H1 (cell line): Measurements from ENCODE around the gene ACCSL. TPM values are rescaled to one million over a fixed set of nuclear protein-coding genes. Genes with fewer than 3 reads are reported as not detected.

Experiments used
- GABPA ChIP-seq: IDR thresholded peaks from 2 replicates; pipeline ENCODE4 v1.6.1; 2011; ENCODE audit warnings: mild to moderate bottlenecking, low read length, moderate library complexity, borderline replicate concordance; ENCODE audit not compliant: insufficient read depth
- NRF1 ChIP-seq: IDR thresholded peaks from 2 replicates; pipeline ENCODE4 v1.6.1; 2011; ENCODE audit warnings: mild to moderate bottlenecking, low read depth, low read length, improper control_type of control experiment
- polyA plus RNA-seq, 7 experiments: library from polyadenylated mRNA; depleted of rRNA in 3 of 7; stranded (reverse) in 5 of 7; unstranded in 2 of 7; fragments of >200 nt in 5 of 7; fragments of 200-250 nt in 2 of 7; gene quantifications; 1 replicate in 5 of 7; 2 replicates in 1 of 7; 4 replicates in 1 of 7; pipeline versions ENCODE4 v1.2.1 to v1.2.3, GENCODE V29; 2011 to 2013; ENCODE audit warnings: missing spikeins in 2 of 7, mixed read lengths in 2 of 7
- total RNA-seq: library from RNA; stranded (reverse); fragmentation: NEBNext Ultra II Directional; extraction: Animal tissue kit (Norgen Biotek cat#: 25700); gene quantifications from 2 replicates; pipeline ENCODE4 v1.2.1, GENCODE V29; 2021

The ACCSL gene
- total and polyA plus RNA-seq, 2 of the 8 experiments (the other 6 are each of a cell fraction or from before 2014, with no cell fraction given): not detected

GRCh38 chr11:44049832-44050231, 2.1 kb downstream of the ACCSL start (continued):
- TF ChIP-seq GABPA (no peak), NRF1 (no peak)
